ENCODE data around the gene TCERG1L.

TCERG1L gene

DNA sequence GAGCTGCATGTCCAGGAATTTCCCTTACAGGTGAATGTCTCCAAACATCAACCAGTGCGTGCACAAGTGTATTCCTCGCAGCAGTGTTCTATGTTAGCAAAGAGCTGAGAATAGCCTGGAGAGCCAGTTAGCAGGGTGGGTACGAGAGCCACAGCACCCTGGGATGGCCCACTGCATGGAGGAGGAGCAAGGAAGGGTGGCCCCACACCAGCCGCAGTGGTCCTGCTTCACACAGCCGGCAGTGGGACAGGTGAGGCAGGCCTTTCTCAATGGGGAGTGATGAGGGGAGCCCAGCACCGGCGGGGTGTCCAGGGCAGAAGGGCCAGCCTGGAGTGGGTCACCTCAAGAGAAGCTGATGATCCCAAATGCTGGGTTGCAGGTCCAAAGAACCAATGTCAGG, 240.7 kb downstream of the TCERG1L start:
- Histone ChIP-seq H3K4me3 (replicated peaks; ENCODE audit: low read depth, low read length) (no peak overlapping the region), H3K36me3 (ENCODE audit: control insufficient read depth, insufficient read depth, low read length) (no peaks in the 10 kb centered on the region), H3K27me3 (replicated peaks; ENCODE audit: control insufficient read depth, insufficient read depth, low read length) (no peaks in the 10 kb centered on the region)
- DNase-seq (ENCODE audit: extremely low read depth, insufficient read length): no peak
- TF ChIP-seq, protein P1, sequence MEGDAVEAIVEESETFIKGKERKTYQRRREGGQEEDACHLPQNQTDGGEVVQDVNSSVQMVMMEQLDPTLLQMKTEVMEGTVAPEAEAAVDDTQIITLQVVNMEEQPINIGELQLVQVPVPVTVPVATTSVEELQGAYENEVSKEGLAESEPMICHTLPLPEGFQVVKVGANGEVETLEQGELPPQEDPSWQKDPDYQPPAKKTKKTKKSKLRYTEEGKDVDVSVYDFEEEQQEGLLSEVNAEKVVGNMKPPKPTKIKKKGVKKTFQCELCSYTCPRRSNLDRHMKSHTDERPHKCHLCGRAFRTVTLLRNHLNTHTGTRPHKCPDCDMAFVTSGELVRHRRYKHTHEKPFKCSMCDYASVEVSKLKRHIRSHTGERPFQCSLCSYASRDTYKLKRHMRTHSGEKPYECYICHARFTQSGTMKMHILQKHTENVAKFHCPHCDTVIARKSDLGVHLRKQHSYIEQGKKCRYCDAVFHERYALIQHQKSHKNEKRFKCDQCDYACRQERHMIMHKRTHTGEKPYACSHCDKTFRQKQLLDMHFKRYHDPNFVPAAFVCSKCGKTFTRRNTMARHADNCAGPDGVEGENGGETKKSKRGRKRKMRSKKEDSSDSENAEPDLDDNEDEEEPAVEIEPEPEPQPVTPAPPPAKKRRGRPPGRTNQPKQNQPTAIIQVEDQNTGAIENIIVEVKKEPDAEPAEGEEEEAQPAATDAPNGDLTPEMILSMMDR (IDR thresholded peaks at IDR 0.05; ENCODE audit: insufficient read depth, low read length, poor library complexity, severe bottlenecking): no peak

DNA sequence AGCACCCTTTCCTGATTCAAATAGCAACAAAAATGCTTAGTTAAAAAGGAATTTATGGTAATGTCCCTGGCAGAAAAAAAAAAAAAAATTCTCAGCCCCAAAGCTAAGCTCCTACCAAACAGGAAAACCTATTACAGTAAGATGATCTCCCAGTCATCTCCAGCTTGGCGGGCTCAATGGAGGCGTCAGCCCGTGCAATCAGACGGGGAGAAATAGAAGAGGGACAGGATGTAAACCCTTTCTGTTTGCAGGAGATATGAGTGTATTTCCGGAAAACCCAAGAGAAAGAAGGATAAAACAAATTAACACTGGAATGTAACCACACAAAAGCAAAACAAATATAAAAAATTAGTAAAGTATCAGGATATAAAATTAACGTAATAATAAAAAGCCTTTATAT, 242.8 kb downstream of the TCERG1L start:
- no peaks in the 10 kb centered on the region for H3K27me3 ChIP-seq (replicated peaks; ENCODE audit: control insufficient read depth, insufficient read depth, low read length)
- H3K4me3 ChIP-seq (replicated peaks; ENCODE audit: low read depth, low read length): no peak overlapping the region
- TF ChIP-seq, protein P1 (IDR thresholded peaks at IDR 0.05; ENCODE audit: insufficient read depth, low read length, poor library complexity, severe bottlenecking): no peak
- DNase-seq (ENCODE audit: extremely low read depth, insufficient read length): no peak
- H3K36me3 ChIP-seq (ENCODE audit: control insufficient read depth, insufficient read depth, low read length): no peaks in the 10 kb centered on the region

DNA sequence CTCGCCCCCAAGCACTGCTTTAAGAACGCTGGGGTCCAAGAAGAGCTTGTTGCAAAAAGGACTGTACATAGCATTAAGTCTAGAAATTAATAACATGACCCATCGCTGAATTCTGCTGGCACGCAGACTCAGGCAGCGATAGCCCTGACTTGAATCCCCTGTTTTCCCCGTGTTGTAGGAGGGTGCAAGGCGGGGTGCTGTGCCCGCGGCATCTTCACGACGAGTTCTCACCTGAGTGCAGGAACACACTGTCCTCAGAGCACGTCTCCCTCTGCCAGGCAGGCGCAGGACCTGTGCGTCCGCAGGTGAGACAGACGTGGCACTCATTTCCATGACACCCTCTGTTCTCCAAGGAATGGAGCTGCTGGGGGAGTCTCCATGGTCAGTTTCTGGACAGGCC, 243.2 kb downstream of the TCERG1L start:
- TF ChIP-seq, protein P1 (IDR thresholded peaks at IDR 0.05; ENCODE audit: insufficient read depth, low read length, poor library complexity, severe bottlenecking): no peak
- H3K36me3 ChIP-seq (ENCODE audit: control insufficient read depth, insufficient read depth, low read length): no peaks in the 10 kb centered on the region

DNA sequence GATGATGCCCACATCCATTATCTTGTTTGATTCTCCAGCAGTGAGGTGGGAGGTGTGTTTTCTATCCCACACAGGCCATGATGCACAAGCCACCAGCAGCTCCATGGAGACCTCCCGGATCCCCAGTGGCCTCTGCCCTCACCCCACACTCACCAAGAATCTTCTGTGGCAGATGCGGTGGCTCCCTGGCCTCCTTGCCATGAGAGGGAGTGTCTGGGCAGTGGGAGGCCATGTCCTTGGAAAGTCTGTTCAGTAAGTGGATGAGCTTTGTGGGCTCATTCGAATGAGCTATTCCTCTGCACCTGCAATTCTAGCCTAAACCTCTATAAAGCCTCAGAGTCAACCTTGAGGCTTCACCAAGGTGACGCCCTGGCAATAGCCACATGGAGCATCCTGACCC, 243.8 kb downstream of the TCERG1L start:
- TF ChIP-seq, protein P1 (IDR thresholded peaks at IDR 0.05; ENCODE audit: insufficient read depth, low read length, poor library complexity, severe bottlenecking): no peak
- Histone ChIP-seq H3K4me3 (replicated peaks; ENCODE audit: low read depth, low read length) (no peak overlapping the region), H3K36me3 (ENCODE audit: control insufficient read depth, insufficient read depth, low read length) (no peaks in the 10 kb centered on the region), H3K27me3 (replicated peaks; ENCODE audit: control insufficient read depth, insufficient read depth, low read length) (no peaks in the 10 kb centered on the region)
- no peak for DNase-seq (ENCODE audit: extremely low read depth, insufficient read length)

More for the DNA sequence above, 243.2 kb downstream of the TCERG1L start:
- Histone ChIP-seq H3K27me3 (replicated peaks; ENCODE audit: control insufficient read depth, insufficient read depth, low read length) (no peaks in the 10 kb centered on the region), H3K4me3 (replicated peaks; ENCODE audit: low read depth, low read length) (no peak overlapping the region)
- no peak for DNase-seq (ENCODE audit: extremely low read depth, insufficient read length)

DNA sequence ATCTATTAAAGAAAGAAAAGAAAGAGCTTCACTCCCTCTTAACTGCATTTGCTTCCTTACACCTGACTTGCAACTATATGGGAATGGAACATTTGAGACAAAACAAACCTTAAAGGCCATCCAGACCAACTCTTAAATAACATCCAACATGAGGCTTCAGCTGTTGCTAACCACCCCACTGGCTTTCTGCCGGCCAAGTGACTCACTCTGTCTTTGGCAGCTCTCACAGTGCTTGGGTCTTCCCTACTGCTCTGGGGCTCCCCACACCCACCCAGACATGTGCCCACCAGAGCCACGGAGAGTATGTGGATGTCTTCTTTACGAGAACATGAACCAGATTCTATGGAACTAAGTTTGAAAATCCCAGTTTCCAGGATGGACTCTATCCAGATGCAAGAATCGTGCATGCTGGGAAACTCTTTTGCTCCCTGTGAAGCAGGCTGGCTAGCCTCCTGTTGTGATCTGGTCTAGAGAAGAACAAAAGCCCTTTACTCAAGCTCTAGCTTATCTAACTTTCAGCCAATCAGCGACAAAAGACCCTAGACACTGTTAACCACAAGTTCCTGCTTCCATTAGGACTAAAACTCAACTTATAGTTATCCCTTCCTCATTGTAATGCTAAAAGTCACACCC, 245.7 kb downstream of the TCERG1L start:
- DNase-seq (ENCODE audit: extremely low read depth, insufficient read length): no peak
- Histone ChIP-seq H3K36me3 (ENCODE audit: control insufficient read depth, insufficient read depth, low read length) (no peaks in the 10 kb centered on the region), H3K27me3 (replicated peaks; ENCODE audit: control insufficient read depth, insufficient read depth, low read length) (no peaks in the 10 kb centered on the region), H3K4me3 (replicated peaks; ENCODE audit: low read depth, low read length) (no peak overlapping the region)
- TF ChIP-seq, protein P1 (IDR thresholded peaks at IDR 0.05; ENCODE audit: insufficient read depth, low read length, poor library complexity, severe bottlenecking): no peak

DNA sequence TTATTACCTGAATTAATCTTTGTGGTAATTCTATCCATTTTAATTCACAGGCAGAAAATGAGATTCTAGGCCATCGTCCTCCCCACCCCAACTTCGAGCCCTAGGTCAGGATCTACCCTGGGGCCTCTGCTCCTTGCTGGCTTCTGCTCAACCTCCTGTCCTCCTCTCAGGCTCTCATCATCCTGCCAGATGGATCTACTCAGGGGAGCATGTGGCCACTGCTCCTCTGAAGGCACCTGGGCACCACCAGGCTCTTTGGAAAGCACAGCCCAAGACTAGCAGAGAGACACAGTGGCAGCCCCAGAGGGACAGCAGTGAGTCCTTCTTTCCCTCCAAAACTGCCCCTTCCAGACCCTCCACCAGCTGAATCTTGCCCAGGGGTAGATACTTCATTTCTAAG, 248.2 kb downstream of the TCERG1L start:
- Histone ChIP-seq H3K36me3 (ENCODE audit: control insufficient read depth, insufficient read depth, low read length) (no peaks in the 10 kb centered on the region), H3K4me3 (replicated peaks; ENCODE audit: low read depth, low read length) (no peak overlapping the region), H3K27me3 (replicated peaks; ENCODE audit: control insufficient read depth, insufficient read depth, low read length) (no peaks in the 10 kb centered on the region)
- TF ChIP-seq, protein P1 (IDR thresholded peaks at IDR 0.05; ENCODE audit: insufficient read depth, low read length, poor library complexity, severe bottlenecking): no peak
- DNase-seq (ENCODE audit: extremely low read depth, insufficient read length): no peak
